ENCODE results near the gene C10orf120. TPM values are rescaled to one million over a fixed set of nuclear protein-coding genes. Genes with fewer than 3 reads are reported as not detected.

Gene C10orf120
- polyA plus RNA-seq, 2 of the 4 experiments (the other 2 are of a cell fraction): not detected

DNA sequence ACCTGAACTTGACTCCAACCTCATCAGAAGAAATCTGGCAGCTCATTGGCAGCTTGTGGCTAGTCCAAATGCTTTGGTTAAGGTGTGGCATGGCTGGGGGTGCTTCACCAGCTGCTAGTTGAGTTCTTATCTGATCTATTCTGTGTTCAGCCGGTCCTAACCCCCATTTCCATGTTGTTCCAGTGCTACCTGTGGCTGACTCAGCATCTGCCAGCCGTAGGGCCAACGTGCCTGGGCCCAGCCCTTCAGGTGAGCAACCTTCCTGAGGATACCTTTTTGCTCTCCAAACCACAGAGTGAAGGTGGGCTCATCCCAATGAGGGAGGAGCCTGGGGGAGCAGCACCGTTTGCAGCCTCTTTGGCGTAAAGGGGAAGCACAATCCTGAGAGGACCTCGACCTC lies 46.8 kb upstream of the C10orf120 start:
- Histone ChIP-seq H3K4me2 (no peak overlapping the region), H3K9me3 (no peaks in the 10 kb centered on the region), H3K27ac (no peak overlapping the region), H3K4me1 (no peaks in the 10 kb centered on the region), H3K4me3 (no peak overlapping the region)
- CTCF ChIA-PET: interaction anchor here (1.0 kb wide), 1 partner anchor 24 kb away, joined by 4 read pairs; no protein-coding TSS in a partner anchor
- WGBS (ENCODE audit: missing lambda C conversion rate): 0% methylated on average over 5 of the region's 6 CpGs
- ATAC-seq (no peak), DNase-seq (ENCODE audit: low read depth in 1 of 2, low spot score in 1 of 2) (no peak), FAIRE-seq (no peak)
- POLR2A ChIA-PET: no interaction called here
- no peak for TF ChIP-seq KDM1A (IDR thresholded peaks at IDR 0.05; ENCODE audit: low read depth)
- no peak for TF ChIP-seq HOXB5 (CRISPR knock-in tag; IDR thresholded peaks at IDR 0.05)
- TF ChIP-seq, protein P1, sequence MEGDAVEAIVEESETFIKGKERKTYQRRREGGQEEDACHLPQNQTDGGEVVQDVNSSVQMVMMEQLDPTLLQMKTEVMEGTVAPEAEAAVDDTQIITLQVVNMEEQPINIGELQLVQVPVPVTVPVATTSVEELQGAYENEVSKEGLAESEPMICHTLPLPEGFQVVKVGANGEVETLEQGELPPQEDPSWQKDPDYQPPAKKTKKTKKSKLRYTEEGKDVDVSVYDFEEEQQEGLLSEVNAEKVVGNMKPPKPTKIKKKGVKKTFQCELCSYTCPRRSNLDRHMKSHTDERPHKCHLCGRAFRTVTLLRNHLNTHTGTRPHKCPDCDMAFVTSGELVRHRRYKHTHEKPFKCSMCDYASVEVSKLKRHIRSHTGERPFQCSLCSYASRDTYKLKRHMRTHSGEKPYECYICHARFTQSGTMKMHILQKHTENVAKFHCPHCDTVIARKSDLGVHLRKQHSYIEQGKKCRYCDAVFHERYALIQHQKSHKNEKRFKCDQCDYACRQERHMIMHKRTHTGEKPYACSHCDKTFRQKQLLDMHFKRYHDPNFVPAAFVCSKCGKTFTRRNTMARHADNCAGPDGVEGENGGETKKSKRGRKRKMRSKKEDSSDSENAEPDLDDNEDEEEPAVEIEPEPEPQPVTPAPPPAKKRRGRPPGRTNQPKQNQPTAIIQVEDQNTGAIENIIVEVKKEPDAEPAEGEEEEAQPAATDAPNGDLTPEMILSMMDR (IDR thresholded peaks at IDR 0.05): no peak
- TF ChIP-seq GATA3 (IDR thresholded peaks at IDR 0.05; ENCODE audit: borderline replicate concordance): no peak
- TF ChIP-seq, protein P2, sequence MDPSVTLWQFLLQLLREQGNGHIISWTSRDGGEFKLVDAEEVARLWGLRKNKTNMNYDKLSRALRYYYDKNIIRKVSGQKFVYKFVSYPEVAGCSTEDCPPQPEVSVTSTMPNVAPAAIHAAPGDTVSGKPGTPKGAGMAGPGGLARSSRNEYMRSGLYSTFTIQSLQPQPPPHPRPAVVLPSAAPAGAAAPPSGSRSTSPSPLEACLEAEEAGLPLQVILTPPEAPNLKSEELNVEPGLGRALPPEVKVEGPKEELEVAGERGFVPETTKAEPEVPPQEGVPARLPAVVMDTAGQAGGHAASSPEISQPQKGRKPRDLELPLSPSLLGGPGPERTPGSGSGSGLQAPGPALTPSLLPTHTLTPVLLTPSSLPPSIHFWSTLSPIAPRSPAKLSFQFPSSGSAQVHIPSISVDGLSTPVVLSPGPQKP (IDR thresholded peaks at IDR 0.05; ENCODE audit: low read depth, low read length): no peak
- TF ChIP-seq USF2 (IDR thresholded peaks at IDR 0.05): no peak
- TF ChIP-seq, protein P3, sequence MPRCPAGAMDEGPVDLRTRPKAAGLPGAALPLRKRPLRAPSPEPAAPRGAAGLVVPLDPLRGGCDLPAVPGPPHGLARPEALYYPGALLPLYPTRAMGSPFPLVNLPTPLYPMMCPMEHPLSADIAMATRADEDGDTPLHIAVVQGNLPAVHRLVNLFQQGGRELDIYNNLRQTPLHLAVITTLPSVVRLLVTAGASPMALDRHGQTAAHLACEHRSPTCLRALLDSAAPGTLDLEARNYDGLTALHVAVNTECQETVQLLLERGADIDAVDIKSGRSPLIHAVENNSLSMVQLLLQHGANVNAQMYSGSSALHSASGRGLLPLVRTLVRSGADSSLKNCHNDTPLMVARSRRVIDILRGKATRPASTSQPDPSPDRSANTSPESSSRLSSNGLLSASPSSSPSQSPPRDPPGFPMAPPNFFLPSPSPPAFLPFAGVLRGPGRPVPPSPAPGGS (IDR thresholded peaks at IDR 0.05): no peak
- TF ChIP-seq NPAS2 (CRISPR knock-in tag; IDR thresholded peaks at IDR 0.05; ENCODE audit: borderline replicate concordance): no peak
- TF ChIP-seq EHMT2 (IDR thresholded peaks at IDR 0.05; ENCODE audit: low read depth): no peak
- no peak for TF ChIP-seq PHF8 (IDR thresholded peaks at IDR 0.05; ENCODE audit: borderline replicate concordance, low read depth)
- TF ChIP-seq, protein P4, sequence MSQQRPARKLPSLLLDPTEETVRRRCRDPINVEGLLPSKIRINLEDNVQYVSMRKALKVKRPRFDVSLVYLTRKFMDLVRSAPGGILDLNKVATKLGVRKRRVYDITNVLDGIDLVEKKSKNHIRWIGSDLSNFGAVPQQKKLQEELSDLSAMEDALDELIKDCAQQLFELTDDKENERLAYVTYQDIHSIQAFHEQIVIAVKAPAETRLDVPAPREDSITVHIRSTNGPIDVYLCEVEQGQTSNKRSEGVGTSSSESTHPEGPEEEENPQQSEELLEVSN (IDR thresholded peaks at IDR 0.05; ENCODE audit: borderline replicate concordance, low read depth): no peak
- no peak for TF ChIP-seq EHF (CRISPR knock-in tag; IDR thresholded peaks at IDR 0.05)

DNA sequence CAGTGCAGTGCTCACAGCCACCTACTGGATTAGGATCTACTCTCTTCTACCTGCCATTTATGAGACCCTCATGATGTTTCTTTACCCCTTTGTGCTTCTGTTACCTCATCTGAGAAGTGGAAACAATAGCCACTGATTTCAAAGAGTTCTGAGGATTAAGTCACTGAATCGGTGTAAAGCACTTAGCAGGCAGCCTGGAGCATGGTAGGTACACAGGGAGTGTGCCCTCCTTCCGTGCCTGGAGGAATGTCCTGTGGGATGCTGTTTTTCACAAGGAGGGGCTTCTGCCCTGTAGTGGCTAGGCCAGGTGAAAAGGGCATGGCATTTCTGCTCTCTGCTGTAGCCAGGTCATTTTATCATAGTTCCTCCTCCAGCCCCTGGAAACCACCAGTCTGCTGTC lies 44.6 kb upstream of the C10orf120 start:
- Histone ChIP-seq H3K4me2 (no peak overlapping the region), H3K4me1 (no peaks in the 10 kb centered on the region), H3K4me3 (no peak overlapping the region), H3K27ac (no peak overlapping the region), H3K9me3 (no peaks in the 10 kb centered on the region)
- ATAC-seq: no peak
- no peak for TF ChIP-seq ATOH8 (CRISPR knock-in tag; IDR thresholded peaks at IDR 0.05; ENCODE audit: low read depth)
- TF ChIP-seq, protein P1 (IDR thresholded peaks at IDR 0.05): no peak
- no peak for TF ChIP-seq FOSL2 (IDR thresholded peaks at IDR 0.05)
- TF ChIP-seq FOSL2 (CRISPR knock-in tag; IDR thresholded peaks at IDR 0.05): no peak
- CTCF ChIA-PET: no interaction called here
- FAIRE-seq: no peak
- no peak for DNase-seq (ENCODE audit: low read depth in 1 of 2, low spot score in 1 of 2)
- POLR2A ChIA-PET: no interaction called here
- WGBS (ENCODE audit: missing lambda C conversion rate): 0% methylated on average over 2 of the region's 2 CpGs

Data from A549 (cell line).